SK-N-SH treated with all-trans-retinoic acid at 6 μM for 48 hours (cell line): ENCODE data around the gene SDC1.

ENCODE experiments used
- ATAC-seq: fragments of 200-7000 bp; cut with Tn5 transposase; 3 replicates; pipeline ENCODE4 v1.9.1; 2020; ENCODE audit warnings: mild to moderate bottlenecking, moderate library complexity
- ARNTL ChIP-seq: fragments of 450-650 bp; formaldehyde crosslinking; IDR thresholded peaks from 2 replicates; pipeline ENCODE4 v1.5.0; 2020; ENCODE audit warnings: low read depth, mild to moderate bottlenecking, moderate library complexity, borderline replicate concordance
- BACH2 ChIP-seq: fragments of 250-450 bp; sonication (Bioruptor Pico); IDR thresholded peaks from 2 replicates; pipeline ENCODE4 v1.9.0; 2021; ENCODE audit warnings: mild to moderate bottlenecking, borderline replicate concordance
- CREB5 ChIP-seq: fragments of 250-450 bp; sonication (Bioruptor Pico); IDR thresholded peaks from 2 replicates; pipeline ENCODE4 v1.5.1; 2020; ENCODE audit warnings: low read depth, mild to moderate bottlenecking, moderate library complexity
- CSDC2 ChIP-seq: fragments of 250-450 bp; sonication (Bioruptor Pico); IDR thresholded peaks from 2 replicates; pipeline ENCODE4 v1.5.0; 2020; ENCODE audit warnings: mild to moderate bottlenecking, moderate library complexity
- GLIS3 ChIP-seq: fragments of 250-450 bp; sonication (Bioruptor Pico); IDR thresholded peaks from 2 replicates; pipeline ENCODE4 v1.5.0; 2020; ENCODE audit warnings: mild to moderate bottlenecking, moderate library complexity
- OSR1 ChIP-seq: fragments of 250-450 bp; sonication (Bioruptor Pico); IDR thresholded peaks from 2 replicates; pipeline ENCODE4 v1.8.0; 2022; ENCODE audit warnings: moderate library complexity, mild to moderate bottlenecking, inconsistent platforms
- PPARA ChIP-seq: fragments of 250-450 bp; sonication (Bioruptor Pico); IDR thresholded peaks from 2 replicates; pipeline ENCODE4 v1.5.0; 2020; ENCODE audit warnings: mild to moderate bottlenecking, borderline replicate concordance
- RARB ChIP-seq: fragments of 250-450 bp; sonication (Bioruptor Pico); IDR thresholded peaks from 2 replicates; pipeline ENCODE4 v1.8.0; 2021; ENCODE audit warnings: mild to moderate bottlenecking, moderate library complexity
- SNAI2 ChIP-seq: fragments of 250-450 bp; sonication (Bioruptor Pico); IDR thresholded peaks from 2 replicates; pipeline ENCODE4 v1.5.0; 2020; ENCODE audit warnings: mild to moderate bottlenecking, moderate library complexity
- TCF4 ChIP-seq: fragments of 250-450 bp; sonication (Bioruptor Pico); IDR thresholded peaks from 2 replicates; pipeline ENCODE4 v1.8.0; 2021; ENCODE audit warnings: mild to moderate bottlenecking, moderate library complexity, borderline replicate concordance
- TOX ChIP-seq: fragments of 250-450 bp; sonication (Bioruptor Pico); IDR thresholded peaks from 2 replicates; pipeline ENCODE4 v1.8.0; 2021; ENCODE audit warnings: mild to moderate bottlenecking, moderate library complexity, borderline replicate concordance
- ZC3H10 ChIP-seq: fragments of 250-450 bp; sonication (Bioruptor Pico); IDR thresholded peaks from 2 replicates; pipeline ENCODE4 v1.5.1; 2021; ENCODE audit warnings: mild to moderate bottlenecking, moderate library complexity
- ZFP3 ChIP-seq: fragments of 250-450 bp; sonication (Bioruptor Pico); IDR thresholded peaks from 2 replicates; pipeline ENCODE4 v1.5.0; 2020; ENCODE audit warnings: mild to moderate bottlenecking, moderate library complexity
- ZFP30 ChIP-seq: fragments of 450-650 bp; formaldehyde crosslinking; IDR thresholded peaks from 2 replicates; pipeline ENCODE4 v1.5.0; 2022; ENCODE audit warnings: mild to moderate bottlenecking, moderate library complexity
- ZNF565 ChIP-seq: fragments of 450-650 bp; formaldehyde crosslinking; conservative IDR thresholded peaks from 2 replicates; pipeline ENCODE4 v1.5.0; 2020; ENCODE audit warnings: low read depth, mild to moderate bottlenecking, moderate library complexity
- ZNF70 ChIP-seq: fragments of 450-650 bp; formaldehyde crosslinking; IDR thresholded peaks from 2 replicates; pipeline ENCODE4 v1.5.0; 2020; ENCODE audit warnings: mild to moderate bottlenecking, moderate library complexity
- ZNF8 ChIP-seq: fragments of 450-650 bp; formaldehyde crosslinking; IDR thresholded peaks from 2 replicates; pipeline ENCODE4 v1.5.0; 2020; ENCODE audit warnings: mild to moderate bottlenecking, moderate library complexity
- TF ChIP-seq, protein P1 (sequence below): fragments of 250-450 bp; sonication (Bioruptor Pico); IDR thresholded peaks from 2 replicates; pipeline ENCODE4 v1.5.0; 2020; ENCODE audit warnings: mild to moderate bottlenecking, moderate library complexity
- TF ChIP-seq, protein P2 (sequence below): fragments of 250-450 bp; sonication (Bioruptor Pico); IDR thresholded peaks from 2 replicates; pipeline ENCODE4 v1.5.1; 2021; ENCODE audit warnings: mild to moderate bottlenecking, moderate library complexity
- TF ChIP-seq, protein P3 (sequence below): fragments of 250-450 bp; sonication (Bioruptor Pico); IDR thresholded peaks from 2 replicates; pipeline ENCODE4 v1.8.0; 2021; ENCODE audit warnings: low read depth, mild to moderate bottlenecking, moderate library complexity, borderline replicate concordance

Gene SDC1

DNA sequence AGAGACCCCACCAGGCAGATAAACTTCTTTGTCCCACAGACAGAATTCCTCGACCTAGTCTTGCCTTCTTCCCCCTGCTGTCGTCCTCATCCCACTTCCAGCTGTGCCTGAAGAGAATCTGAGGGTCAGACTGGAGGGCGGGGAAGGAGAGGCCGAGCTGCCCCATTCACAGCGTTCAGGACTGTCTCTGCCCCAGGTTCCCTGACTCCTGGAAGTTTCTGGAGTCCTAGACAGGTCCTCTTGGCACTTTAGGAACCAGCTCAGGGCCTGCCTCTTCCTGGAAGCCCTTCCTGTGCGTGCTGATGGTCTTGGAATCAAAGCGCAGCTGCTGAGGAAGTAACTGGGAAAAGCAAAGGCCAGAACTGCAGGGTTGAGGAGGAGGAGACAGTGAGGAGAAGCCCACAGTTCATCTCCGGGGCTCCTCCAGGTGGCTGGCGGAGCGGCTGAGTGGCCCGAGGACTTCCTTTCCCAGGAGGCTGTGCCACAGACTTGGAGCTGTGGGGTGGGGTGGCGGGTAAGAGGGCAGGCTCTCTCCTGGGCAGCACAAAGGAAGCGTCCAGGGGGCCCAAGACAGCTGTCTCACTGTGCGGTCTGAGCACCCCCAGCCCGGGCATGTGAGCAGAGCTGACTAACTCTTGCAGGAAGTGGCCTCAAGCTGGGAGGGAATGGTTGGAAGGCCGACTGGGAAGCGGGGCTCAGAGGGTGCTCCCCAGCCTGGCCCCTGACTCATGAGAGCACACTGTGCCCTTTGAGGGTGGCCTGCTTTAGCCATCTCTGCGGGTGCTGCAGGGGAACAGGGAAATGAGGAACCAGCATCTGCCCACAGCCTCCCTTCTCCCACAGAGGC lies 39.5 kb downstream of the SDC1 start:
- ATAC-seq, result peak; percentile 18
- no peak for TF ChIP-seq ZNF70 (CRISPR knock-in tag)
- TF ChIP-seq, all 23 proteins: peak for 0

- peak; percentile 51 for ATAC-seq
- TF ChIP-seq TOX (CRISPR knock-in tag), result no peak
- TF ChIP-seq ZNF70 (CRISPR knock-in tag), result peak; percentile 93
- TF ChIP-seq ARNTL, result no peak
Observed at GRCh38 chr2:20184067-20184938, 40.6 kb downstream of the SDC1 start.

- TF ChIP-seq GLIS3 (no peak), ZNF8 (CRISPR knock-in tag) (no peak), BACH2 (CRISPR knock-in tag) (no peak), ZC3H10 (no peak), ZFP3 (no peak), TCF4 (CRISPR knock-in tag) (no peak), ZNF565 (no peak), ZFP30 (CRISPR knock-in tag) (no peak), RARB (no peak), TOX (CRISPR knock-in tag) (no peak), ZNF70 (CRISPR knock-in tag) (no peak)
- no peak for ATAC-seq
Observed at GRCh38 chr2:20183373-20183772, 41.6 kb downstream of the SDC1 start.

DNA sequence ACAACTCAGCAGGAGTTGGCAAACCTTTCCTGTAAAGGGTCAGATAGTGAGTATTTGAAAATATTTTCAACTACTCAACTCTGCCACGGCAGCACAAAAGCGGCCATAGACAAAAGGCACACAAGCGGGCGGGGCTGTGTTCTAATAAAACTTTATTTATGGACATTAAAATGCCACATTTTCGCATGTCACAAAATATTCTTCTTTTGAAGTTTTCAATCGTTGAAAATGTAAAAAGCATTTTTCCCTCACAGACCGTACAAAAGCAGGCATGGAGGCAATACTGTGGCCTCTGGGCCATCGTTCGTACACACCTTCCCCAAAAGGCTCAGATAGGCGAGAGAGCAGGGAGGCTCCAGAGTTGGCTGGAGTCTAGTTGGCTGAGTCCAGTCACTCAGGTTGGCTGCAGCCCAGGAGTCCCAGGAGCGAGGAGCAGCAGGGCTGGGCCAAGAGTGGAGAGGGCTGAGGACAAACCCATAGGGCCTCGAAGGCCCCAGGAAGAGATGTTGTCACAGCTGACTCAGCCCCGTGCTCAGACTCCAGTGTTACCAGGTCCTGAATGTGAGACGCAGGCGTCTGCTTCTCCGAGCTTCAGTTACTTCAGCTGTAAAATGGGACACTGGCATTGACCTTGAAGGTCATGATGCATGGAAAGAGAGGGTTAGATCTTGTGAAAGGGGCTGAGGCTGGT lies 42.5 kb downstream of the SDC1 start:
- ATAC-seq, result peak; percentile 37
- TF ChIP-seq ZFP30 (CRISPR knock-in tag) (no peak), OSR1 (CRISPR knock-in tag) (no peak), BACH2 (CRISPR knock-in tag) (no peak), RARB (no peak), ARNTL (no peak), CREB5 (CRISPR knock-in tag) (no peak), SNAI2 (no peak)
- TF ChIP-seq, protein P1, sequence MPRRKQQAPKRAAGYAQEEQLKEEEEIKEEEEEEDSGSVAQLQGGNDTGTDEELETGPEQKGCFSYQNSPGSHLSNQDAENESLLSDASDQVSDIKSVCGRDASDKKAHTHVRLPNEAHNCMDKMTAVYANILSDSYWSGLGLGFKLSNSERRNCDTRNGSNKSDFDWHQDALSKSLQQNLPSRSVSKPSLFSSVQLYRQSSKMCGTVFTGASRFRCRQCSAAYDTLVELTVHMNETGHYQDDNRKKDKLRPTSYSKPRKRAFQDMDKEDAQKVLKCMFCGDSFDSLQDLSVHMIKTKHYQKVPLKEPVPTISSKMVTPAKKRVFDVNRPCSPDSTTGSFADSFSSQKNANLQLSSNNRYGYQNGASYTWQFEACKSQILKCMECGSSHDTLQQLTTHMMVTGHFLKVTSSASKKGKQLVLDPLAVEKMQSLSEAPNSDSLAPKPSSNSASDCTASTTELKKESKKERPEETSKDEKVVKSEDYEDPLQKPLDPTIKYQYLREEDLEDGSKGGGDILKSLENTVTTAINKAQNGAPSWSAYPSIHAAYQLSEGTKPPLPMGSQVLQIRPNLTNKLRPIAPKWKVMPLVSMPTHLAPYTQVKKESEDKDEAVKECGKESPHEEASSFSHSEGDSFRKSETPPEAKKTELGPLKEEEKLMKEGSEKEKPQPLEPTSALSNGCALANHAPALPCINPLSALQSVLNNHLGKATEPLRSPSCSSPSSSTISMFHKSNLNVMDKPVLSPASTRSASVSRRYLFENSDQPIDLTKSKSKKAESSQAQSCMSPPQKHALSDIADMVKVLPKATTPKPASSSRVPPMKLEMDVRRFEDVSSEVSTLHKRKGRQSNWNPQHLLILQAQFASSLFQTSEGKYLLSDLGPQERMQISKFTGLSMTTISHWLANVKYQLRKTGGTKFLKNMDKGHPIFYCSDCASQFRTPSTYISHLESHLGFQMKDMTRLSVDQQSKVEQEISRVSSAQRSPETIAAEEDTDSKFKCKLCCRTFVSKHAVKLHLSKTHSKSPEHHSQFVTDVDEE (CRISPR knock-in tag), result no peak

- no peak for TF ChIP-seq CSDC2
- TF ChIP-seq PPARA, result no peak
- TF ChIP-seq CREB5 (CRISPR knock-in tag), result no peak
- no peak for TF ChIP-seq ZFP3
- TF ChIP-seq, protein P2, sequence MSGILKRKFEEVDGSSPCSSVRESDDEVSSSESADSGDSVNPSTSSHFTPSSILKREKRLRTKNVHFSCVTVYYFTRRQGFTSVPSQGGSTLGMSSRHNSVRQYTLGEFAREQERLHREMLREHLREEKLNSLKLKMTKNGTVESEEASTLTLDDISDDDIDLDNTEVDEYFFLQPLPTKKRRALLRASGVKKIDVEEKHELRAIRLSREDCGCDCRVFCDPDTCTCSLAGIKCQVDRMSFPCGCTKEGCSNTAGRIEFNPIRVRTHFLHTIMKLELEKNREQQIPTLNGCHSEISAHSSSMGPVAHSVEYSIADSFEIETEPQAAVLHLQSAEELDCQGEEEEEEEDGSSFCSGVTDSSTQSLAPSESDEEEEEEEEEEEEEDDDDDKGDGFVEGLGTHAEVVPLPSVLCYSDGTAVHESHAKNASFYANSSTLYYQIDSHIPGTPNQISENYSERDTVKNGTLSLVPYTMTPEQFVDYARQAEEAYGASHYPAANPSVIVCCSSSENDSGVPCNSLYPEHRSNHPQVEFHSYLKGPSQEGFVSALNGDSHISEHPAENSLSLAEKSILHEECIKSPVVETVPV (CRISPR knock-in tag), result no peak
- TF ChIP-seq, protein P3, sequence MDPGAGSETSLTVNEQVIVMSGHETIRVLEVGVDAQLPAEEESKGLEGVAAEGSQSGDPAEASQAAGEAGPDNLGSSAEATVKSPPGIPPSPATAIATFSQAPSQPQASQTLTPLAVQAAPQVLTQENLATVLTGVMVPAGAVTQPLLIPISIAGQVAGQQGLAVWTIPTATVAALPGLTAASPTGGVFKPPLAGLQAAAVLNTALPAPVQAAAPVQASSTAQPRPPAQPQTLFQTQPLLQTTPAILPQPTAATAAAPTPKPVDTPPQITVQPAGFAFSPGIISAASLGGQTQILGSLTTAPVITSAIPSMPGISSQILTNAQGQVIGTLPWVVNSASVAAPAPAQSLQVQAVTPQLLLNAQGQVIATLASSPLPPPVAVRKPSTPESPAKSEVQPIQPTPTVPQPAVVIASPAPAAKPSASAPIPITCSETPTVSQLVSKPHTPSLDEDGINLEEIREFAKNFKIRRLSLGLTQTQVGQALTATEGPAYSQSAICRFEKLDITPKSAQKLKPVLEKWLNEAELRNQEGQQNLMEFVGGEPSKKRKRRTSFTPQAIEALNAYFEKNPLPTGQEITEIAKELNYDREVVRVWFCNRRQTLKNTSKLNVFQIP, result no peak
- TF ChIP-seq BACH2 (CRISPR knock-in tag), result no peak
- no peak for TF ChIP-seq TCF4 (CRISPR knock-in tag)
- ATAC-seq, result no peak
Observed at GRCh38 chr2:20181761-20182160, 43.2 kb downstream of the SDC1 start.
